Raji (cell line): Measurements from ENCODE around the gene RNU5D-1.

Experiments used
- POLR2A ChIP-seq: IDR thresholded peaks from 2 replicates; pipeline ENCODE4 v1.6.1; 2011; ENCODE audit warnings: low read depth, low read length, control low read depth; ENCODE audit not compliant: insufficient read depth

Gene RNU5D-1

DNA sequence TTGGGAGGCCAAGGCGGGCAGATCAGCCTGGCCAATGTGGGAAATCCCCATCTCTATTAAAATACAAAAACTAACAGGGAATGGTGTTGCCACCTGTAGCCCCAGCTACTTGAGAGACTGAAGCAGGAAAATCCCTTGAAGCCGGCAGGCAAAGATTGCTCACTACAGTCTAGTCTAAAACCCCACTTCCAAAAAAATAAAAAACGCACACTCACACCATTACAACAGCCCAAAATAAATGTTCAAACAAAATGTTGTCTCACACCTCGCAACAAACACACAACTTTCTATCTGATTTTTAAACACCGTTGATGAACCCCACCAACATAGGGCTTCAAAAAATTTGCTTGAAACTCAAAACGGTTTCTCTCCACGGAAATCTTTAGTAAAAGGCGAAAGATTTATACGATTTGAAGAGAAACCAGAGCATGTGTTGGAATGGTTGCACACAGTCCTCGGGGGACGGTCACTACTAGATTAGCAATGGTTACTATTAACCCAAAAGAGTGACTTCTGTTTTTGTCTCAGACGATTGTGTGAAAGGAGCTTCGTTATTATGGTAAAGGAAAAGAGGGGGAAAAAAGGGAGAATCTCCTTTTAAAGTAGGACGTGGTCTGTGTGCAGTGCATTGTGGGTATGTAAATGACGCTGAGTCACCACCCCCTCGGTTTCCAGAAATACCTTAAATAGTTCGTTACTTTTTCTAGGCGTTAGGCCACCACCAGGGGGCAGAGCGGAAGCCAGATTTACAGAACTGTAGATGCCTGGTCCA, at the start of gene RNU5D-1:
RNU5D-1 (minus strand) TSS at position 430 of the 772 bp plus-strand sequence.
- TF ChIP-seq POLR2A: peak; percentile 100

DNA sequence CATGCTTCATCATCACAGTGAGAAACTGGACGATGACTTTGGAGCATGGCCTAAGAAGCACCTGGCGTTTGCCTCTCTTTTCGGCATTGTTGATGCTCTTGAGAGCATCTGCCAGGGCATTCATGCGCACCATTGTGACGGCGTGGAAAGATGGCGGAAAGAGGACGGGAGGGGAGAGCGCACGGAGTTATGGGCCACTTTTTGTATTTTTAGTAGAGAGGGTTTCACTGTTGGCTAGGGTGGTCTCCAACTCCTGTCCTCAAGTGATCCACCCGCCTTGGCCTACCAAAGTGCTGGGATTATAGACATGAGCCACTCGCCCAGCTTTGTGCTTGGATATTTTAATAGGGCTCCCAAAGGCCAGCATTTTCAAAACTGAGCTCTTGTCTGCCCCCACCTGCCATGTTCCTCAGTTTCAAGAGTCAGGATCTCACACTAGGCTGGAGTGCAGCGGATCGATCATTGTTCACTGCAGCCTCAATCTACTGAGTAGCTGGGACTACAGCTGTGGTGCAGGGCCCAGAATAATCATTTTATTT, 49.7 kb upstream of the RNU5D-1 start:
- no peak for TF ChIP-seq POLR2A

DNA sequence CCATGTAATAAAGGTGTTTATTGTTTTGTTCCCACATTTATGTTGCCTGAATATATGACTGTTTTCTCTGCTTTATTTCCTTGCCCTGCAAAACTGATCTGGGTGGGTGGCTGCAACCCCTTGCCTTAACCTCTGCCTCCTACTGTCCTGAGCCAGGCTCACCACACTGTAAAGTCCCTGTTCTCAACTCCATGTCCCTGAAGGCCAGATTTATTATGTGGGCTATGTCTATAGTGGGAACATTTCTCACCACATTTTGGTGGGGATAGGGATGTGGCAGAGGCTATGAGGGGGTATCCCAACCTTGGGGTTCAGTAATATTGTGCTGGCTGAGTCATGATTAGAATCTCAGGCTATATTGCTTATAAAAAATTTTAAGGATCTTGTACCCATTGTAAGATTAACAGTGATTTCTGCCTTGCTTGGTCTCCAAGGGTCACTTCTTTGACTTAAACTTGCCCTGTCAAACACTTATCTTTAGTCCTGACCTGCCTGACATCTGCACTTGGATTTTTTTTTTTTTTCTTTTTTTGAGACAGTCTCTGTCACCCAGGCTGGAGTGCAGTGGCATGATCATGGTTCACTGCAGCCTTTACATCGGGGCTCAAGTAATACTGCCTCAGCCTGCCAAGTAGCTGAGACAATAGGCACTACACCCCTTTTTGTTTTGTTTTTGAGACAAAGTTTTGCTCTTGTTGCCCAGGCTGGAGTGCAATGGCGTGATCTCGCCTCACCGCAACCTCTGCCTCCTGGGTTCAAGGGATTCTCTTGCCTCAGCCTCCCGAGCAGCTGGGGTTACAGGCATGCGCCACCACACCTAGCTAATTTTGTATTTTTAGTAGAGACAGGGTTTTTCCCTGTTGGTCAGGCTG, 48.0 kb upstream of the RNU5D-1 start:
- TF ChIP-seq POLR2A: no peak

DNA sequence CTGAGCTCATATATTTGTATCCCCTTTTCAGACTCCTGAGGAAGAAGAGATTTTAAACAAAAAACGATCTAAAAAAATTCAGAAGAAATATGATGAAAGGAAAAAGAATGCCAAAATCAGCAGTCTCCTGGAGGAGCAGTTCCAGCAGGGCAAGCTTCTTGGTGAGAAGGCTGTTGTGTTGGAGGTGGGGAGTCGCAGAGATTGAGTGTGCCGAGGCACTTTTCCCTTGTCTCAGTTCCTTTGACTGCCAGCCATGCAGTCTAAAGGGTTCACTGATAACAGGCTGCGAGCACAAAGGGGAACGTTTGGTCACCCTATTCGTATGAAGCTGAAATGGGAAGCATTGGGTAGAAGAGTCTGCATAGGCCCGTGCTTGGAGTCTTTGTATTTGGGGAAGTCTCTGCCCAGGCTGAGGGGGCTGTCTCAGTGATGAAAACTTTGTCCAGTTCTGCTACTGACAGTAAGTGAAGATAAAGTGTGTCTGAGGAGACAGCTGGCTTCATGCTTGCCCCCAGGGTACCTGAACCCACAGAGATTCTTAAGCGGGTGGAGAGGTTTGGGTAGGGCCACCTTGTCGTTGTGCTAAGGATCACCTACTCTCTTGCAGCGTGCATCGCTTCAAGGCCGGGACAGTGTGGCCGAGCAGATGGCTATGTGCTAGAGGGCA, 47.1 kb upstream of the RNU5D-1 start:
- no peak for TF ChIP-seq POLR2A

DNA sequence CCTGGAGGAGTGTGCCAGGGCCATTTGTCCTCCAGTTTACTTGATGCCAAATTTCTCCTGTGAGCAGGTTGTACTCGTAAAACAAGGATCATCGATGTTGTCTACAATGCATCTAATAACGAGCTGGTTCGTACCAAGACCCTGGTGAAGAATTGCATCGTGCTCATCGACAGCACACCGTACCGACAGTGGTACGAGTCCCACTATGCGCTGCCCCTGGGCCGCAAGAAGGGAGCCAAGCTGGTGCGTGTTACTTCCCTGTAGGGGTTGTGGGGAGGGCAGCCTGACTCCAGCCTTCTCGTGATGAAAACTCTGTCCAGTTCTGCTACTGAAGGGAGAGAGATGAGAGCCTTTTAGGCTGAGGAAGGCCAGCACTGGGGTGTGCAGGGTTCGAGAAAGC, 46.6 kb upstream of the RNU5D-1 start:
- TF ChIP-seq POLR2A: no peak

DNA sequence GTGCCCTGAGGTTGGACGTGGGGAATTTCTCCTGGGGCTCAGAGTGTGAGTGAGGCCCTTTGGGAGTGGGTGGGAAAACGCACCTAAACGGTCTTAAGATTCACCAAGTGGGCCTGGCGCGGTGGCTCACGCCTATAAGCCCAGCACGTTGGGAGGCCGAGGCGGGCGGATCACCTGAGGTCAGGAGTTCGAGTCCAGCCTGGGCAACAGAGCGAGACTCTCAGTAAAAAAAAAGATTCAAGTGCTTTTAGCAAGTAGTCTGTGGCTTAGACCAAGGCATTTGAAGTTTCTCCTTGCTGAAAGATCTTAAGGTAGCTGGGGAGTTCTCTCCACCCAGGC, 45.7 kb upstream of the RNU5D-1 start:
- 0 out of 2 replicates have a peak, but pooled peaks have one; percentile 5 for TF ChIP-seq POLR2A

DNA sequence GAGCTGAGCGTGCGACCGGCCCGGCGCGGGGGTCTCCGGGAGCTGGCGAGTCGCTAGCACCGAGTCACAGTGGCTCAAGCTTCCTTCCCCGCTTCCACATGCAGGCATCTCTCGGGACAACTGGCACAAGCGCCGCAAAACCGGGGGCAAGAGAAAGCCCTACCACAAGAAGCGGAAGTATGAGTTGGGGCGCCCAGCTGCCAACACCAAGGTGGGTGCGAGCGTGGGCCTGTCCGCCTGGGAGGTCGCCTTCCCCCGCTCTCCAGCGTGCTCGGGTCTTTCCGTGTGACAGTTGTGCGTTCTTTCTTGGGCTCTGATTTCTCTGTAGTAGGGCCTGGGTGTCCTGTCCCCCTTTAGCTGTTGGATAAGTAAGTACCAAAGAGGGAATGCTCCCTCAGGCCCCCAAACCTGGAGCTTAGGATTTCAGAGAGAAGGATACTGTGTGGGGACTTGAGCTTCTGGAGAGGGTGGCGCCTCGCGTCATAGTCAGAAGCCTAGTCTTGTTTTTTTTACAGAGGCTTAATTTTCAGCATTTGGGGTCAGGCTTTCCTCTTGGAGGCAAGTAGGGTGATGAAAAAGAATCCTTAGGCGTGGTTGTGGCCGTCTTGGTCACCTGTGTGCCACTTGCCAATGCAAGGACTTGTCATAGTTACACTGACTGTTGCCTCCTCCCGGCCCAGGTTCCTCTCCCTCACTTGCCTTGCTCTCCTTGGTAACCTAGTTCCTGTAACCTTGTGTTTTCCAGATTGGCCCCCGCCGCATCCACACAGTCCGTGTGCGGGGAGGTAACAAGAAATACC, 45.2 kb upstream of the RNU5D-1 start:
- TF ChIP-seq POLR2A: no peak

DNA sequence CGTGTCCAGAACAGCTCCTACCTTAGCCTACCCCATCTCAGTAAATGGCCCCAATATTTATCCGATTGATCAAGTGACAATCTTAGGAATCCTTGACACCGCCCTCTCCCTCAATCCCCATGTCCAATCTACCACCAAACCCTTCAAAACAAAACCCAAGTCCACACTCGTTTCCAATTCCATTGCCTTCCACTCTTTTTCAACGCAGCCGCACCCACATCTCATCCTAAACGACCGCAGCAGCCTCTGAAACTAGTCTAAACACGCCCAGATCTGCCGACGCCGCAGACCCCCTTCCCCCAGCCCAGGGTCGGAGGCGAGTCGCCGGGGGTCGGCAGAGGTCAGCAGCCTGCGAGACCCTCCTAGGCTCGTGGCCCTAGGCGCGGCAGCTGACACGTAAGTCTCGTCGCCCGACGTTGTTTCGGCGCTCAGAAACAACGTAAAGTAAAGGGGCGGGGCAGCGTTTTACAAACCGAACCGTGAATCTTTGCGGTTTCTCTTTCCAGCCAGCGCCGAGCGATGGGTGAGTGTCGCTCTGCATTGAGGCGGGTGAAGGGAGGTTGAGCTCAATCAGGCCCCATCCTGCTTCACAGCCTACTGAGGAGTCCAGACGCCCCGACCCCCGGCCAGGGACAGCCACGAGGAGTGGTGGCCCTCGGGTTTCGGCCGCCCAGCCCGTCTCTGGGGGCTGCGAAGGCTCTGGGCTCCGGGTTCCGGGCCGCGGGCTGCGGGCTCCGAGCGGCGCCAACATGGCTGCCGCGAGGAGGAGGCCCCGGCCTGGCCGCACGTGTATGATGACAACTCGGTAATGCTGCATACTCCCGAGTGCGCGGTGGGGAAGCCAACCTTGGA, 44.3 kb upstream of the RNU5D-1 start, which contains the start of gene RPS8:
RPS8 (plus strand) TSS at position 463 of the 852 bp plus-strand sequence; CDS start at position 520, 57 bp downstream.
- peak; percentile 98 for TF ChIP-seq POLR2A

DNA sequence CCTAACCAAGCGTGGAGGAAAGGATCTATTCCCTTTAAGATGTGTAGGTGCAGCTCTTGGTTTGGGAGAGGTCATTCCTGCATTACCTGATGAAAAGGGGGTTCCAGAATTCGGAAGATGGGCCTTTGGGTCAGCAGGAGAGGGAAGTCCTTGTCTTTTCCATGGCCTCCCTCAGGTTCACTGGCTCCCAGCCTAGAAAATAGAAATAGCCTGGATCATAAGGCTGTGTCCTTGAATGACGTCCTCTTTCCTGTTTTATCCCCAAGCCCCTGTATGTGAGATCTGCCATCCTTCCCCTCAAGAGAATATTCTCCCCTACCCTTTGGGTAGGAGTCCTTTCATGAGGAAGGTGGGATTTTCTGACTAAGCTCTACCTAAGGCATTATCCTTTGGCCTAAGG, 29.9 kb upstream of the RNU5D-1 start:
- no peak for TF ChIP-seq POLR2A

DNA sequence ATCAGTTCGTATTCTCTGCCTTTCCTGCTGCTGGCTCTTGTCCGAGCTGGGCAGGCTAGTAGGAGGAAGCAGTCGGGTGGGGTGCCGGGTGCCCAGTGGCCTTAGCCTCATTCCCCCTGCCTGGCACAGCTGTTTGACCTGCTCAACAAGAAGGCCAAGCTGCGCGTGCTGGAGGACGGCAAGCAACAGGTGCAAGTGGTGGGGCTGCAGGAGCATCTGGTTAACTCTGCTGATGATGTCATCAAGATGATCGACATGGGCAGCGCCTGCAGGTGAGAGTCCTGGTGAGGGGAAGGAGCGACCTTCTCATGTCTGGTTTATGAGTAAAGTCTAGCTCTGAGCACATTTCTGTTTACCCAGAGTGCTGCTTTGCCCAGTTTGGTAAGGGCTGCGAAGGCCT, 28.1 kb upstream of the RNU5D-1 start:
- TF ChIP-seq POLR2A: no peak

DNA sequence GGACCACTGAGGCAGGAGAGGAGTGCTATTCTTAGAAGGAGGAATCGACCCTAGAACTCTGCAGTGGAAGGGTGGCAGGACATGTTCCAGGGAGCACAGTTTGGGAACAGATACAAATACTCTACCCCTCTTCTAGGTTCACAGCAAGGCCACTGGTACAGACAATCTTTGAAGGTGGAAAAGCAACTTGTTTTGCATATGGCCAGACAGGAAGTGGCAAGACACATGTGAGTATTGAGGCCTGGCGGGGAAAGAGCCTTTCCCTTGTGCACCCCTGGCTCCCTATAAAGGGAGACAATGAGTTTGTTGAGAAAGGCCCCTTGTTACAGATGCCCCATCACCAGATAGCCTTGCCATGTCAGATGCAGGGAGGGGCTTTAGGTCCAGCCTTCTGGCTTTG, 26.4 kb upstream of the RNU5D-1 start:
- TF ChIP-seq POLR2A: peak; percentile 27; the same call in 1 of the 2 replicates

DNA sequence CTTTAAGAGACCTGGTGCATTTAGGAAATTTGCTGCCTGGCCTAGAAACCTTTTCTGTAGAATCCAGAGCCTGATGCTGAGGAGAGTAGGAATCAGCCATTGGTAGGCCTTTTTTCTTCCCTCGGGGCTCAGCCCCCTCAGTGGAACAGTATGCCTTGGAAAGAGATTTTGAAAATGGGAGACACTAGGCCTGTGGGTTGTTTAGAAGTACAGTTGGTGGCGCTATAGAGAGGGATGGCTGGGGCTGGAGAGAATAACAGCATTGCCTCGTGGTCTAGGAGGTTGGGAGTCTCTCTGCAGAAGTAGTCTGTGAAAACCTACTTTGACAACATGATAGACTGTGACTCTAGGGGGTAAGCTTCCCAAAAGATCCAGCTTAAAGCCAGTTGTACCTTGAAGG, 16.9 kb upstream of the RNU5D-1 start:
- TF ChIP-seq POLR2A: no peak

DNA sequence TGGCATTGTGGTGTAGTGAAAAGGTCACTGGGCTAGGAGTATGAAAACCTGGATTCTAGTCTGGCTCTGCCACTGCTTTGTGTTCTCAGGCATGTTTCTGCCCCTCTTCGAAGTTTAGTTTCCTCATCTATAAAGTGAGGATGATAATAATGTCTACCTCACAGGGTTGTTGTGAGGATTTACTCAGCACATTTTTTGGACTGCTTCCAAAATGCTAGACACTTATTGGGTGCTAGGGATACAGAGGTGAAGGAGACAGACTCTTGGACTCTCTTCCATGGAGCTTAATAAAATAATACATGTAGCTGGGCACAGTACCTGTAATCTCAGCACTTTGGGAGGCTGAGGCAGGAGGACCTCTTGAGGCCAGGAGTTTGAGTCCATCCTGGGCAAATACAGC, 12.2 kb upstream of the RNU5D-1 start:
- no peak for TF ChIP-seq POLR2A
